Measurements from ENCODE around the gene APH1B.

Gene APH1B

GRCh38 chr15:63233667-63234423 lies 43.6 kb upstream of the APH1B start:
- ChIA-PET POLR2A (no interaction called here), CTCF (interaction anchor here (0.7 kb wide), 1 partner anchor 54 kb away, joined by 3 read pairs; no protein-coding TSS in a partner anchor)
- Histone ChIP-seq H3K36me3 (ENCODE audit: control insufficient read depth in 2 of 2, insufficient read depth in 1 of 2, low read length in 2 of 2) (no peaks in the 10 kb centered on the region), H3K4me3 (ENCODE audit: low read depth, low read length) (no peak overlapping the region), H3K9me3 (ENCODE audit: control insufficient read depth, insufficient read depth, low read depth, low read length) (no peaks in the 10 kb centered on the region), H3K27ac (ENCODE audit: extremely low read depth, low read depth, low read length) (no peak overlapping the region), H3K4me1 (ENCODE audit: control insufficient read depth, insufficient read depth, low read length) (no peaks in the 10 kb centered on the region; the same call in 1 of the 2 replicates)
- TF ChIP-seq GLIS1 (tag by site-specific recombination; IDR thresholded peaks at IDR 0.05) (no peak), ZNF24 (tag by site-specific recombination; IDR thresholded peaks at IDR 0.05) (no peak), ZNF639 (tag by site-specific recombination; IDR thresholded peaks at IDR 0.05) (no peak), ZFP41 (tag by site-specific recombination; IDR thresholded peaks at IDR 0.05; ENCODE audit: borderline replicate concordance) (no peak), ZNF114 (tag by site-specific recombination; IDR thresholded peaks at IDR 0.05) (no peak), PRDM6 (tag by site-specific recombination; IDR thresholded peaks at IDR 0.05) (peak; percentile 64; the same call in 1 of the 2 replicates)

- Histone ChIP-seq H3K36me3 (ENCODE audit: control insufficient read depth in 2 of 2, insufficient read depth in 1 of 2, low read length in 2 of 2) (no peaks in the 10 kb centered on the region), H3K4me1 (ENCODE audit: control insufficient read depth, insufficient read depth, low read length) (no peaks in the 10 kb centered on the region; the same call in 1 of the 2 replicates), H3K27ac (ENCODE audit: extremely low read depth, low read depth, low read length) (no peak overlapping the region), H3K9me3 (ENCODE audit: control insufficient read depth, insufficient read depth, low read depth, low read length) (no peaks in the 10 kb centered on the region), H3K4me3 (ENCODE audit: low read depth, low read length) (no peak overlapping the region)
- POLR2A ChIA-PET, result no interaction called here
- no peak for TF ChIP-seq ZNF777 (tag by site-specific recombination; IDR thresholded peaks at IDR 0.05; ENCODE audit: borderline replicate concordance)
- no peak for TF ChIP-seq ZNF791 (tag by site-specific recombination; IDR thresholded peaks at IDR 0.05)
- no peak for TF ChIP-seq ZNF544 (tag by site-specific recombination; IDR thresholded peaks at IDR 0.05)
- no peak for TF ChIP-seq KLF1 (tag by site-specific recombination; IDR thresholded peaks at IDR 0.05)
- TF ChIP-seq ZNF23 (tag by site-specific recombination; IDR thresholded peaks at IDR 0.05; ENCODE audit: borderline replicate concordance), result no peak
- TF ChIP-seq ZNF792 (tag by site-specific recombination; IDR thresholded peaks at IDR 0.05), result no peak
- no peak for TF ChIP-seq ZNF140 (tag by site-specific recombination; IDR thresholded peaks at IDR 0.05)
- TF ChIP-seq ZNF561 (tag by site-specific recombination; IDR thresholded peaks at IDR 0.05; ENCODE audit: borderline replicate concordance), result no peak
- CTCF ChIA-PET, result interaction anchor here (0.7 kb wide), 1 partner anchor 53 kb away, joined by 3 read pairs; no protein-coding TSS in a partner anchor
These were observed 42.9 kb upstream of the APH1B start for GRCh38 chr15:63234451-63234870.

- Histone ChIP-seq H3K9me3 (ENCODE audit: control insufficient read depth, insufficient read depth, low read depth, low read length) (no peaks in the 10 kb centered on the region), H3K4me3 (ENCODE audit: low read depth, low read length) (no peak overlapping the region), H3K27ac (ENCODE audit: extremely low read depth, low read depth, low read length) (no peak overlapping the region), H3K4me1 (ENCODE audit: control insufficient read depth, insufficient read depth, low read length) (no peaks in the 10 kb centered on the region; the same call in 1 of the 2 replicates), H3K36me3 (ENCODE audit: control insufficient read depth in 2 of 2, insufficient read depth in 1 of 2, low read length in 2 of 2) (no peaks in the 10 kb centered on the region)
- TF ChIP-seq ZNF266 (tag by site-specific recombination; IDR thresholded peaks at IDR 0.05; ENCODE audit: low read depth) (no peak), ZSCAN23 (tag by site-specific recombination; IDR thresholded peaks at IDR 0.05) (no peak), GFI1B (tag by site-specific recombination; IDR thresholded peaks at IDR 0.05) (no peak), ZBTB26 (tag by site-specific recombination; optimal IDR thresholded peaks at IDR 0.05) (no peak), ZNF518A (tag by site-specific recombination; conservative IDR thresholded peaks at IDR 0.05; ENCODE audit: low read depth) (no peak), ZNF292 (tag by site-specific recombination; IDR thresholded peaks at IDR 0.05; ENCODE audit: borderline replicate concordance, low read depth) (no peak), ZNF501 (tag by site-specific recombination; IDR thresholded peaks at IDR 0.05) (no peak)
- CTCF ChIA-PET, result no interaction called here
- POLR2A ChIA-PET, result no interaction called here
These were observed 41.1 kb upstream of the APH1B start for GRCh38 chr15:63236272-63236671.
